H1 (cell line): Measurements from ENCODE around the gene DNASE2B. TPM values are rescaled to one million over a fixed set of nuclear protein-coding genes. Genes with fewer than 3 reads are reported as not detected.

Experiments used
- CTCF ChIA-PET: fragments of 300-600 bp; sonication (Branson Sonifier 250); formaldehyde crosslinking; loops from one replicate; lab custom pipeline; 2021; ENCODE audit not compliant: partially characterized antibody; lab: Charles Lee
- POLR2A ChIA-PET: fragments of 300-600 bp; sonication (Branson Sonifier 250); formaldehyde crosslinking; loops from one replicate; lab custom pipeline; 2021; ENCODE audit warnings: inconsistent platforms; ENCODE audit not compliant: partially characterized antibody; lab: Charles Lee
- DNase-seq, 2 experiments: peaks; one replicate each; pipeline versions ENCODE4 v3.0.0 to v3.0.0-alpha.2; 2010 to 2022; ENCODE audit warnings: low spot score in 2 of 2, low read depth in 1 of 2, mixed read lengths in 1 of 2
- FAIRE-seq: peaks from 2 replicates; lab custom pipeline; 2011; peaks lifted over from hg19 to GRCh38; lab: Jason Lieb, UNC
- H2AFZ ChIP-seq: 2 replicates; pipeline ENCODE4 v1.8.1; 2012; ENCODE audit warnings: low read length, inconsistent platforms
- H2AK5ac ChIP-seq: 2 replicates; pipeline ENCODE4 v1.6.1; 2013; ENCODE audit warnings: low read depth, low read length
- H2BK120ac ChIP-seq: replicated peaks from 2 replicates; pipeline ENCODE3; 2013; ENCODE audit warnings: low read depth, low read length, inconsistent platforms
- H2BK12ac ChIP-seq: 2 replicates; pipeline ENCODE4 v1.6.1; 2013; ENCODE audit warnings: low read depth, low read length
- H2BK15ac ChIP-seq: 2 replicates; pipeline ENCODE4 v1.6.1; 2013; ENCODE audit warnings: low read length
- H2BK20ac ChIP-seq: 2 replicates; pipeline ENCODE4 v1.6.1; 2013; ENCODE audit warnings: low read length
- H2BK5ac ChIP-seq: 2 replicates; pipeline ENCODE4 v1.6.1; 2013; ENCODE audit warnings: low read depth, low read length
- H3K14ac ChIP-seq: 2 replicates; pipeline ENCODE4 v1.6.1; 2013; ENCODE audit warnings: inconsistent platforms; ENCODE audit not compliant: insufficient read length
- H3K18ac ChIP-seq: 2 replicates; pipeline ENCODE4 v1.6.1; 2013; ENCODE audit warnings: low read length; ENCODE audit errors: extremely low read depth
- H3K23ac ChIP-seq: 2 replicates; pipeline ENCODE4 v1.6.1; 2013; ENCODE audit warnings: inconsistent platforms; ENCODE audit not compliant: insufficient read length
- H3K23me2 ChIP-seq: 2 replicates; pipeline ENCODE4 v1.6.1; 2013; ENCODE audit warnings: low read depth, low read length
- H3K27ac ChIP-seq: 2 replicates; pipeline ENCODE4 v1.6.1; 2011; ENCODE audit warnings: low read depth, low read length, inconsistent platforms
- H3K27me3 ChIP-seq, 4 experiments: replicated peaks in 1 of 4; 1 replicate in 1 of 4; 2 replicates in 3 of 4; pipeline versions ENCODE4 v1.6.1 to v1.8.1; 2011 to 2013; ENCODE audit warnings: low read length in 3 of 4, mild to moderate bottlenecking in 3 of 4, inconsistent platforms in 2 of 4, mixed read lengths in 2 of 4, moderate library complexity in 1 of 4; ENCODE audit not compliant: control insufficient read depth in 3 of 4, insufficient read depth in 3 of 4; ENCODE audit errors: extremely low read depth in 1 of 4
- H3K36me3 ChIP-seq, 4 experiments: 2 replicates each; pipeline versions ENCODE4 v1.6.1 to v1.8.1; 2011 to 2013; ENCODE audit warnings: mild to moderate bottlenecking in 4 of 4, low read length in 3 of 4, moderate library complexity in 2 of 4, control low read depth in 1 of 4, inconsistent platforms in 1 of 4; ENCODE audit not compliant: insufficient read depth in 4 of 4, control insufficient read depth in 2 of 4
- H3K4ac ChIP-seq: replicated peaks from 2 replicates; pipeline ENCODE3; 2013; ENCODE audit warnings: low read length, low read depth, mixed read lengths, inconsistent platforms; ENCODE audit not compliant: insufficient read length
- H3K4me1 ChIP-seq, 4 experiments: replicated peaks in 1 of 4; 1 replicate in 1 of 4; 2 replicates in 3 of 4; pipeline versions ENCODE4 v1.6.1 to v1.8.1; 2011 to 2013; ENCODE audit warnings: low read length in 3 of 4, inconsistent platforms in 2 of 4, mixed read lengths in 1 of 4; ENCODE audit not compliant: insufficient read depth in 4 of 4, control insufficient read depth in 3 of 4
- H3K4me2 ChIP-seq, 2 experiments: 2 replicates each; pipeline versions ENCODE4 v1.6.1 to v1.8.1; 2011 to 2013; ENCODE audit warnings: low read depth in 2 of 2, low read length in 2 of 2, control low read depth in 1 of 2, inconsistent platforms in 1 of 2, mild to moderate bottlenecking in 1 of 2; ENCODE audit not compliant: insufficient read depth in 1 of 2
- H3K4me3 ChIP-seq, 4 experiments: fragments of 200-600, 300-600 bp in 1 of 4; sonication (generic), shearing (Covaris generic), sonication (Bioruptor Twin) in 1 of 4; 2 replicates each; pipeline versions ENCODE4 v1.5.1 to v1.8.1; 2011 to 2016; ENCODE audit warnings: low read length in 4 of 4, low read depth in 3 of 4, control low read depth in 2 of 4, inconsistent platforms in 2 of 4, mild to moderate bottlenecking in 2 of 4, mixed read lengths in 1 of 4, moderate library complexity in 1 of 4; ENCODE audit not compliant: insufficient read depth in 2 of 4; ENCODE audit errors: extremely low read depth in 1 of 4
- H3K56ac ChIP-seq: replicated peaks from 2 replicates; pipeline ENCODE3; 2013; ENCODE audit warnings: low read depth, mild to moderate bottlenecking, mixed read lengths, low read length, inconsistent platforms; ENCODE audit not compliant: insufficient read length
- H3K79me1 ChIP-seq: 2 replicates; pipeline ENCODE4 v1.6.1; 2013; ENCODE audit warnings: low read depth, low read length, control low read depth
- H3K79me2 ChIP-seq, 2 experiments: 2 replicates each; pipeline versions ENCODE4 v1.6.1 to v1.8.1; 2012 to 2013; ENCODE audit warnings: low read length in 2 of 2, mild to moderate bottlenecking in 2 of 2, inconsistent platforms in 1 of 2; ENCODE audit not compliant: insufficient read depth in 2 of 2, control insufficient read depth in 1 of 2
- H3K9ac ChIP-seq, 4 experiments: replicated peaks in 1 of 4; 1 replicate in 1 of 4; 2 replicates in 3 of 4; pipeline versions ENCODE4 v1.6.1 to v1.8.1; 2011 to 2013; ENCODE audit warnings: low read depth in 3 of 4, low read length in 3 of 4, control low read depth in 2 of 4, mild to moderate bottlenecking in 2 of 4, moderate library complexity in 2 of 4, inconsistent platforms in 1 of 4; ENCODE audit errors: extremely low read depth in 1 of 4
- H3K9me3 ChIP-seq, 2 experiments: 2 replicates each; pipeline versions ENCODE4 v1.6.1 to v1.8.1; 2012 to 2013; ENCODE audit warnings: mild to moderate bottlenecking in 2 of 2, moderate library complexity in 2 of 2, control low read depth in 1 of 2, inconsistent platforms in 1 of 2, low read depth in 1 of 2, low read length in 1 of 2, mixed read lengths in 1 of 2; ENCODE audit not compliant: insufficient read depth in 2 of 2
- H4K20me1 ChIP-seq, 2 experiments: replicated peaks in 1 of 2; 2 replicates each; pipeline versions ENCODE3 to v1.8.1; 2011 to 2013; ENCODE audit warnings: inconsistent platforms in 2 of 2, low read length in 2 of 2, mild to moderate bottlenecking in 1 of 2; ENCODE audit not compliant: insufficient read depth in 2 of 2, control insufficient read depth in 1 of 2
- H4K5ac ChIP-seq: 2 replicates; pipeline ENCODE4 v1.6.1; 2013; ENCODE audit warnings: low read length, low read depth, mixed read lengths, inconsistent platforms; ENCODE audit not compliant: insufficient read length
- H4K8ac ChIP-seq: 2 replicates; pipeline ENCODE4 v1.8.0; 2013; ENCODE audit warnings: mild to moderate bottlenecking, moderate library complexity, low read length, inconsistent platforms; ENCODE audit not compliant: insufficient read depth; ENCODE audit errors: extremely low read depth
- H4K91ac ChIP-seq: replicated peaks from 2 replicates; pipeline ENCODE3; 2013; ENCODE audit warnings: low read length, mixed read lengths, inconsistent platforms; ENCODE audit not compliant: insufficient read length
- CREB1 ChIP-seq: IDR thresholded peaks from 2 replicates; pipeline ENCODE4 v1.6.1; 2012; ENCODE audit warnings: inconsistent platforms
- EGR1 ChIP-seq: IDR thresholded peaks from 2 replicates; pipeline ENCODE4 v1.6.1; 2011; ENCODE audit warnings: low read depth, low read length, borderline replicate concordance
- POLR2A ChIP-seq, 2 experiments: IDR thresholded peaks; 1 replicate in 1 of 2; 2 replicates in 1 of 2; pipeline ENCODE4 v1.6.1; 2011; ENCODE audit warnings: low read depth in 2 of 2, low read length in 2 of 2, mild to moderate bottlenecking in 2 of 2; ENCODE audit errors: control extremely low read depth in 1 of 2
- RBBP5 ChIP-seq: IDR thresholded peaks from 2 replicates; pipeline ENCODE4 v1.7.1; 2012; ENCODE audit warnings: low read depth, mild to moderate bottlenecking, inconsistent platforms, low read length, moderate library complexity, borderline replicate concordance
- SRF ChIP-seq: IDR thresholded peaks from 2 replicates; pipeline ENCODE4 v1.6.1; 2011; ENCODE audit warnings: mild to moderate bottlenecking, low read depth, low read length, moderate library complexity
- WGBS, 2 experiments: shearing (Covaris generic) in 1 of 2; methylation state at CpG; one replicate each; pipeline versions ENCODE4 v1.1.6 to v1.1.7; 2013 to 2015; ENCODE audit warnings: low lambda C conversion rate in 2 of 2, mixed read lengths in 2 of 2, inconsistent platforms in 1 of 2, low coverage in 1 of 2, missing lambda C conversion rate in 1 of 2; ENCODE audit not compliant: insufficient replicate concordance in 2 of 2, insufficient coverage in 1 of 2, insufficient read length in 1 of 2; ENCODE audit errors: extremely low coverage in 1 of 2, missing lambda C conversion rate in 1 of 2; 5-methylcytosine and 5-hydroxymethylcytosine counted together
- polyA plus RNA-seq, 7 experiments: library from polyadenylated mRNA; depleted of rRNA in 3 of 7; stranded (reverse) in 5 of 7; unstranded in 2 of 7; fragments of >200 nt in 5 of 7; fragments of 200-250 nt in 2 of 7; gene quantifications; 1 replicate in 5 of 7; 2 replicates in 1 of 7; 4 replicates in 1 of 7; pipeline versions ENCODE4 v1.2.1 to v1.2.3, GENCODE V29; 2011 to 2013; ENCODE audit warnings: missing spikeins in 2 of 7, mixed read lengths in 2 of 7
- total RNA-seq: library from RNA; stranded (reverse); fragmentation: NEBNext Ultra II Directional; extraction: Animal tissue kit (Norgen Biotek cat#: 25700); gene quantifications from 2 replicates; pipeline ENCODE4 v1.2.1, GENCODE V29; 2021

Gene DNASE2B
- total and polyA plus RNA-seq, 2 of the 8 experiments (the other 6 are each of a cell fraction or from before 2014, with no cell fraction given), result not detected

DNA sequence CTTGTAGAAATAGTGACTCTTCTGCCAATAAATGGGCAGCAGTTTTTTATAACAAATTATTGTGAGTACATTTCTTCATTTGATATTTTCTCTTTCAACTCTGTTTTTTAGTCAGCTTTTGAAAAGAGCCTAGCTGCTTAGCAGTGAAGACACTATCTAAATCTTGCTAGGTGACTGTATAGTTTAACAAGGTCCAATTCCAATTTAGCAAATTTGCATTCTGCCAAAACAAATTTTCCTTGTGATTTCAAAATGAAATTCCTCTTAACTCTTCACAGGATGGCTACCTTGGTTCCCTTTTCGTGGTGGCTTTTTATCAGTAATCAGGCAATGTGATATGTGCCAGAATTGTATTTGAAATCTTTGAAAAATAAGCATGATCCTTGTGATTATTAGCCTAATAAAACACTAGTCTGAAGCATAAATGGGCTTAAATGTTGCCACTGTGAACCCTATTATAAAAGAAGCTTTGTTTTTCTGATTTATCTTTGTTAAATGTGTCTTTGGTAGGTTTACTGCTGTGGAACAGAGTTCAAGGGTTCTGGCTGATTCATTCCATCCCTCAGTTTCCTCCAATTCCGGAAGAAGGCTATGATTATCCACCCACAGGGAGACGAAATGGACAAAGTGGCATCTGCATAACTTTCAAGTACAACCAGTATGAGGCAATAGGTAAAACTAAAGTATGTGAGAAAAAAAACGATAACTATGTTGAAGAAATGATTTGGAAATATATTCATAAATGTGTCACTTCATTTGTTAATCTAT lies 12.2 kb downstream of the DNASE2B start:
- H4K20me1 ChIP-seq, result no peaks in the 10 kb centered on the region
- H3K79me2 ChIP-seq, result no peaks in the 10 kb centered on the region
- H3K14ac ChIP-seq, result no peak overlapping the region
- CTCF ChIA-PET, result interaction anchor here (0.7 to 1.6 kb wide), 2 partner anchors 27 to 361 kb away, joined by 3 read pairs; no protein-coding TSS in a partner anchor
- TF ChIP-seq EGR1 (no peak), SRF (no peak), CREB1 (no peak), POLR2A (IDR thresholded peaks at IDR 0.05; ENCODE audit: control extremely low read depth in 1 of 2, low read depth in 2 of 2, low read length in 2 of 2) (no peak), RBBP5 (no peak)
- no peak overlapping the region for H3K23ac ChIP-seq
- H3K23me2 ChIP-seq, result no peaks in the 10 kb centered on the region
- no peak overlapping the region for H3K18ac ChIP-seq
- H2BK20ac ChIP-seq, result no peak overlapping the region
- H3K4me1 ChIP-seq, result no peaks in the 10 kb centered on the region
- H3K27me3 ChIP-seq, result no peaks in the 10 kb centered on the region
- no peak for FAIRE-seq
- no peak overlapping the region for H2BK5ac ChIP-seq
- H4K8ac ChIP-seq, result no peak overlapping the region
- H3K4me2 ChIP-seq, result no peak overlapping the region
- no peak overlapping the region for H2AK5ac ChIP-seq
- no peak overlapping the region for H2BK120ac ChIP-seq
- no peaks in the 10 kb centered on the region for H3K79me1 ChIP-seq
- no peak overlapping the region for H3K9ac ChIP-seq
- no peak overlapping the region for H3K27ac ChIP-seq
- no peak overlapping the region for H3K4ac ChIP-seq
- WGBS, 2 experiments, result 76% methylated on average over 4 of the region's 4 CpGs; no CpG with 5 or more reads in 1 of the 2 experiments
- no peak overlapping the region for H3K4me3 ChIP-seq
- DNase-seq, result no peak
- H3K56ac ChIP-seq, result no peak overlapping the region
- H2BK12ac ChIP-seq, result no peak overlapping the region
- POLR2A ChIA-PET, result no interaction called here
- H3K36me3 ChIP-seq, result no peaks in the 10 kb centered on the region
- H2BK15ac ChIP-seq, result no peak overlapping the region
- H3K9me3 ChIP-seq, result no peaks in the 10 kb centered on the region
- no peak overlapping the region for H4K91ac ChIP-seq
- no peak overlapping the region for H2AFZ ChIP-seq
- no peak overlapping the region for H4K5ac ChIP-seq
